H1 (cell line): Measurements from ENCODE around the gene AMN. TPM values are rescaled to one million over a fixed set of nuclear protein-coding genes. Genes with fewer than 3 reads are reported as not detected.

Experiments used
- CTCF ChIA-PET: fragments of 300-600 bp; sonication (Branson Sonifier 250); formaldehyde crosslinking; loops from one replicate; lab custom pipeline; 2021; ENCODE audit not compliant: partially characterized antibody; lab: Charles Lee
- POLR2A ChIA-PET: fragments of 300-600 bp; sonication (Branson Sonifier 250); formaldehyde crosslinking; loops from one replicate; lab custom pipeline; 2021; ENCODE audit warnings: inconsistent platforms; ENCODE audit not compliant: partially characterized antibody; lab: Charles Lee
- DNase-seq, 2 experiments: peaks; one replicate each; pipeline versions ENCODE4 v3.0.0 to v3.0.0-alpha.2; 2010 to 2022; ENCODE audit warnings: low spot score in 2 of 2, low read depth in 1 of 2, mixed read lengths in 1 of 2
- FAIRE-seq: peaks from 2 replicates; lab custom pipeline; 2011; peaks lifted over from hg19 to GRCh38; lab: Jason Lieb, UNC
- H2AFZ ChIP-seq: 2 replicates; pipeline ENCODE4 v1.8.1; 2012; ENCODE audit warnings: low read length, inconsistent platforms
- H2AK5ac ChIP-seq: 2 replicates; pipeline ENCODE4 v1.6.1; 2013; ENCODE audit warnings: low read depth, low read length
- H2BK120ac ChIP-seq: replicated peaks from 2 replicates; pipeline ENCODE3; 2013; ENCODE audit warnings: low read depth, low read length, inconsistent platforms
- H2BK12ac ChIP-seq: 2 replicates; pipeline ENCODE4 v1.6.1; 2013; ENCODE audit warnings: low read depth, low read length
- H2BK15ac ChIP-seq: 2 replicates; pipeline ENCODE4 v1.6.1; 2013; ENCODE audit warnings: low read length
- H2BK20ac ChIP-seq: 2 replicates; pipeline ENCODE4 v1.6.1; 2013; ENCODE audit warnings: low read length
- H2BK5ac ChIP-seq: 2 replicates; pipeline ENCODE4 v1.6.1; 2013; ENCODE audit warnings: low read depth, low read length
- H3K14ac ChIP-seq: 2 replicates; pipeline ENCODE4 v1.6.1; 2013; ENCODE audit warnings: inconsistent platforms; ENCODE audit not compliant: insufficient read length
- H3K18ac ChIP-seq: 2 replicates; pipeline ENCODE4 v1.6.1; 2013; ENCODE audit warnings: low read length; ENCODE audit errors: extremely low read depth
- H3K23ac ChIP-seq: 2 replicates; pipeline ENCODE4 v1.6.1; 2013; ENCODE audit warnings: inconsistent platforms; ENCODE audit not compliant: insufficient read length
- H3K23me2 ChIP-seq: 2 replicates; pipeline ENCODE4 v1.6.1; 2013; ENCODE audit warnings: low read depth, low read length
- H3K27ac ChIP-seq: 2 replicates; pipeline ENCODE4 v1.6.1; 2011; ENCODE audit warnings: low read depth, low read length, inconsistent platforms
- H3K27me3 ChIP-seq, 4 experiments: replicated peaks in 1 of 4; 1 replicate in 1 of 4; 2 replicates in 3 of 4; pipeline versions ENCODE4 v1.6.1 to v1.8.1; 2011 to 2013; ENCODE audit warnings: low read length in 3 of 4, mild to moderate bottlenecking in 3 of 4, inconsistent platforms in 2 of 4, mixed read lengths in 2 of 4, moderate library complexity in 1 of 4; ENCODE audit not compliant: control insufficient read depth in 3 of 4, insufficient read depth in 3 of 4; ENCODE audit errors: extremely low read depth in 1 of 4
- H3K36me3 ChIP-seq, 4 experiments: 2 replicates each; pipeline versions ENCODE4 v1.6.1 to v1.8.1; 2011 to 2013; ENCODE audit warnings: mild to moderate bottlenecking in 4 of 4, low read length in 3 of 4, moderate library complexity in 2 of 4, control low read depth in 1 of 4, inconsistent platforms in 1 of 4; ENCODE audit not compliant: insufficient read depth in 4 of 4, control insufficient read depth in 2 of 4
- H3K4ac ChIP-seq: replicated peaks from 2 replicates; pipeline ENCODE3; 2013; ENCODE audit warnings: low read length, low read depth, mixed read lengths, inconsistent platforms; ENCODE audit not compliant: insufficient read length
- H3K4me1 ChIP-seq, 4 experiments: replicated peaks in 1 of 4; 1 replicate in 1 of 4; 2 replicates in 3 of 4; pipeline versions ENCODE4 v1.6.1 to v1.8.1; 2011 to 2013; ENCODE audit warnings: low read length in 3 of 4, inconsistent platforms in 2 of 4, mixed read lengths in 1 of 4; ENCODE audit not compliant: insufficient read depth in 4 of 4, control insufficient read depth in 3 of 4
- H3K4me2 ChIP-seq, 2 experiments: 2 replicates each; pipeline versions ENCODE4 v1.6.1 to v1.8.1; 2011 to 2013; ENCODE audit warnings: low read depth in 2 of 2, low read length in 2 of 2, control low read depth in 1 of 2, inconsistent platforms in 1 of 2, mild to moderate bottlenecking in 1 of 2; ENCODE audit not compliant: insufficient read depth in 1 of 2
- H3K4me3 ChIP-seq, 4 experiments: fragments of 200-600, 300-600 bp in 1 of 4; sonication (generic), shearing (Covaris generic), sonication (Bioruptor Twin) in 1 of 4; 2 replicates each; pipeline versions ENCODE4 v1.5.1 to v1.8.1; 2011 to 2016; ENCODE audit warnings: low read length in 4 of 4, low read depth in 3 of 4, control low read depth in 2 of 4, inconsistent platforms in 2 of 4, mild to moderate bottlenecking in 2 of 4, mixed read lengths in 1 of 4, moderate library complexity in 1 of 4; ENCODE audit not compliant: insufficient read depth in 2 of 4; ENCODE audit errors: extremely low read depth in 1 of 4
- H3K56ac ChIP-seq: replicated peaks from 2 replicates; pipeline ENCODE3; 2013; ENCODE audit warnings: low read depth, mild to moderate bottlenecking, mixed read lengths, low read length, inconsistent platforms; ENCODE audit not compliant: insufficient read length
- H3K79me1 ChIP-seq: 2 replicates; pipeline ENCODE4 v1.6.1; 2013; ENCODE audit warnings: low read depth, low read length, control low read depth
- H3K79me2 ChIP-seq, 2 experiments: 2 replicates each; pipeline versions ENCODE4 v1.6.1 to v1.8.1; 2012 to 2013; ENCODE audit warnings: low read length in 2 of 2, mild to moderate bottlenecking in 2 of 2, inconsistent platforms in 1 of 2; ENCODE audit not compliant: insufficient read depth in 2 of 2, control insufficient read depth in 1 of 2
- H3K9ac ChIP-seq, 4 experiments: replicated peaks in 1 of 4; 1 replicate in 1 of 4; 2 replicates in 3 of 4; pipeline versions ENCODE4 v1.6.1 to v1.8.1; 2011 to 2013; ENCODE audit warnings: low read depth in 3 of 4, low read length in 3 of 4, control low read depth in 2 of 4, mild to moderate bottlenecking in 2 of 4, moderate library complexity in 2 of 4, inconsistent platforms in 1 of 4; ENCODE audit errors: extremely low read depth in 1 of 4
- H3K9me3 ChIP-seq, 2 experiments: 2 replicates each; pipeline versions ENCODE4 v1.6.1 to v1.8.1; 2012 to 2013; ENCODE audit warnings: mild to moderate bottlenecking in 2 of 2, moderate library complexity in 2 of 2, control low read depth in 1 of 2, inconsistent platforms in 1 of 2, low read depth in 1 of 2, low read length in 1 of 2, mixed read lengths in 1 of 2; ENCODE audit not compliant: insufficient read depth in 2 of 2
- H4K20me1 ChIP-seq, 2 experiments: replicated peaks in 1 of 2; 2 replicates each; pipeline versions ENCODE3 to v1.8.1; 2011 to 2013; ENCODE audit warnings: inconsistent platforms in 2 of 2, low read length in 2 of 2, mild to moderate bottlenecking in 1 of 2; ENCODE audit not compliant: insufficient read depth in 2 of 2, control insufficient read depth in 1 of 2
- H4K5ac ChIP-seq: 2 replicates; pipeline ENCODE4 v1.6.1; 2013; ENCODE audit warnings: low read length, low read depth, mixed read lengths, inconsistent platforms; ENCODE audit not compliant: insufficient read length
- H4K8ac ChIP-seq: 2 replicates; pipeline ENCODE4 v1.8.0; 2013; ENCODE audit warnings: mild to moderate bottlenecking, moderate library complexity, low read length, inconsistent platforms; ENCODE audit not compliant: insufficient read depth; ENCODE audit errors: extremely low read depth
- H4K91ac ChIP-seq: replicated peaks from 2 replicates; pipeline ENCODE3; 2013; ENCODE audit warnings: low read length, mixed read lengths, inconsistent platforms; ENCODE audit not compliant: insufficient read length
- PHF8 ChIP-seq: fragments of 200-600 bp; sonication (generic); conservative IDR thresholded peaks from 2 replicates; pipeline ENCODE4 v1.7.1; 2012; ENCODE audit warnings: low read depth, mild to moderate bottlenecking, inconsistent platforms, low read length, moderate library complexity
- WGBS, 2 experiments: shearing (Covaris generic) in 1 of 2; methylation state at CpG; one replicate each; pipeline versions ENCODE4 v1.1.6 to v1.1.7; 2013 to 2015; ENCODE audit warnings: low lambda C conversion rate in 2 of 2, mixed read lengths in 2 of 2, inconsistent platforms in 1 of 2, low coverage in 1 of 2, missing lambda C conversion rate in 1 of 2; ENCODE audit not compliant: insufficient replicate concordance in 2 of 2, insufficient coverage in 1 of 2, insufficient read length in 1 of 2; ENCODE audit errors: extremely low coverage in 1 of 2, missing lambda C conversion rate in 1 of 2; 5-methylcytosine and 5-hydroxymethylcytosine counted together
- polyA plus RNA-seq, 7 experiments: library from polyadenylated mRNA; depleted of rRNA in 3 of 7; stranded (reverse) in 5 of 7; unstranded in 2 of 7; fragments of >200 nt in 5 of 7; fragments of 200-250 nt in 2 of 7; gene quantifications; 1 replicate in 5 of 7; 2 replicates in 1 of 7; 4 replicates in 1 of 7; pipeline versions ENCODE4 v1.2.1 to v1.2.3, GENCODE V29; 2011 to 2013; ENCODE audit warnings: missing spikeins in 2 of 7, mixed read lengths in 2 of 7
- total RNA-seq: library from RNA; stranded (reverse); fragmentation: NEBNext Ultra II Directional; extraction: Animal tissue kit (Norgen Biotek cat#: 25700); gene quantifications from 2 replicates; pipeline ENCODE4 v1.2.1, GENCODE V29; 2021

The AMN gene
- total and polyA plus RNA-seq, 2 of the 8 experiments (the other 6 are each of a cell fraction or from before 2014, with no cell fraction given) = 0.77 to 1.5 TPM

DNA sequence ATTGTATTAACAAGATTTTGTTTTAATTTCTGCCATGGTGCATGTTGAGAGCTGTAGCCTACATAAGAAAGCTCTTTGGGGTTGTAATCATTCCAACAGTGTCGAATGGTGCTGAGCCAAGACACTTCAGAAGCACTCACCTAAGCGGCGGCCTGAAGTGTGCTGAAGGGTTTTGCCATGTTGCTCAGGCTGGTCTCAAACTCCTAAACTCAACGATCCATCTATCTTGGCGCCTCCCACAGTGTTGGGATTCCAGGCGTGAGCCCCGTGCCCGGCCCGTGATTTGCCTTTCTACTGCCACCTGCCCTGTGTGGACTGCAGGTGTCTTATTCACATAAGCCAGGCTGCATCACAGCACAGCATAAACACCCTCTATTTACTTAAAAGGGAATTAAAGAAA lies 48.9 kb downstream of the AMN start:
- peaks cover 10 to 64% (median 39%) of the 10 kb centered on the region in 4 experiments for H3K36me3 ChIP-seq
- no peak overlapping the region for H4K91ac ChIP-seq
- H3K4me1 ChIP-seq = no peaks in the 10 kb centered on the region
- H3K9ac ChIP-seq = no peak overlapping the region
- no peak overlapping the region for H3K23ac ChIP-seq
- H3K18ac ChIP-seq = no peak overlapping the region
- no peak overlapping the region for H2AK5ac ChIP-seq
- no peak overlapping the region for H4K8ac ChIP-seq
- no peaks in the 10 kb centered on the region for H3K23me2 ChIP-seq
- H3K27me3 ChIP-seq = no peaks in the 10 kb centered on the region
- no peak overlapping the region for H2BK120ac ChIP-seq
- no peaks in the 10 kb centered on the region for H3K79me1 ChIP-seq
- H3K14ac ChIP-seq = no peak overlapping the region
- H4K20me1 ChIP-seq = peaks cover 0 to 11% of the 10 kb centered on the region in 2 experiments
- no peak overlapping the region for H4K5ac ChIP-seq
- FAIRE-seq (no peak), DNase-seq (no peak)
- WGBS, 2 experiments = 91% methylated on average over 9 of the region's 9 CpGs; no CpG with 5 or more reads in 1 of the 2 experiments
- no peak overlapping the region for H2BK15ac ChIP-seq
- H3K4ac ChIP-seq = no peak overlapping the region
- H2BK5ac ChIP-seq = no peak overlapping the region
- H3K4me3 ChIP-seq = no peak overlapping the region
- no peak overlapping the region for H3K56ac ChIP-seq
- ChIA-PET POLR2A (interaction anchor here (0.8 kb wide), 1 partner anchor 189 kb away, joined by 3 read pairs; no protein-coding TSS in a partner anchor), CTCF (interaction anchor here (1.1 to 2.5 kb wide), 6 partner anchors 10 to 113 kb away, joined by 3 to 10 read pairs (median 4); partner anchors contain the start of gene LBHD2)
- H2BK20ac ChIP-seq = no peak overlapping the region
- H2AFZ ChIP-seq = no peak overlapping the region
- H2BK12ac ChIP-seq = no peak overlapping the region
- no peaks in the 10 kb centered on the region for H3K79me2 ChIP-seq
- H3K9me3 ChIP-seq = no peaks in the 10 kb centered on the region
- no peak overlapping the region for H3K27ac ChIP-seq
- no peak overlapping the region for H3K4me2 ChIP-seq
- no peak for TF ChIP-seq PHF8
